GM18867 (cell line): ENCODE results near the gene TBC1D22A.

Experiments used
- ATAC-seq: cut with Tn5 transposase; IDR thresholded peaks from one replicate; pipeline ENCODE4 v1.9.1; 2021; ENCODE audit warnings: mild to moderate bottlenecking, moderate library complexity; ENCODE audit not compliant: unreplicated experiment

The TBC1D22A gene

GRCh38 chr22:46737105-46737975, 25.1 kb upstream of the TBC1D22A start:
- peak; percentile 30 for ATAC-seq

- peak; percentile 50 for ATAC-seq
Observed at GRCh38 chr22:46737976-46738646, 24.3 kb upstream of the TBC1D22A start, which contains the start of gene CERK. CERK (minus strand) TSS chr22:46738252; CDS start chr22:46738148, 104 bp downstream.

GRCh38 chr22:46738647-46739093, 23.8 kb upstream of the TBC1D22A start:
- ATAC-seq = no peak

GRCh38 chr22:46739094-46739870, 23.2 kb upstream of the TBC1D22A start:
- ATAC-seq = no peak

GRCh38 chr22:46740910-46741780, 21.3 kb upstream of the TBC1D22A start:
- ATAC-seq = no peak

- no peak for ATAC-seq
Observed at GRCh38 chr22:46741974-46742519, 20.4 kb upstream of the TBC1D22A start.

- no peak for ATAC-seq
Observed at GRCh38 chr22:46742576-46743221, 19.8 kb upstream of the TBC1D22A start.

- ATAC-seq = no peak
Observed at GRCh38 chr22:46744581-46744980, 17.9 kb upstream of the TBC1D22A start.

GRCh38 chr22:46746192-46746591, 16.3 kb upstream of the TBC1D22A start:
- ATAC-seq = no peak

- no peak for ATAC-seq
Observed at GRCh38 chr22:46746620-46747019, 15.8 kb upstream of the TBC1D22A start.

- ATAC-seq = no peak
Observed at GRCh38 chr22:46747646-46748045, 14.8 kb upstream of the TBC1D22A start.

- ATAC-seq = no peak
Observed at GRCh38 chr22:46748206-46748907, 14.1 kb upstream of the TBC1D22A start.

- ATAC-seq = no peak
Observed at GRCh38 chr22:46748908-46749675, 13.4 kb upstream of the TBC1D22A start.

- no peak for ATAC-seq
Observed at GRCh38 chr22:46749682-46750529, 12.5 kb upstream of the TBC1D22A start.

- ATAC-seq = no peak
Observed at GRCh38 chr22:46750530-46750800, 12.0 kb upstream of the TBC1D22A start.

- ATAC-seq = no peak
Observed at GRCh38 chr22:46750863-46751443, 11.5 kb upstream of the TBC1D22A start.
